Large intestine (tissue), 3 donors: ENCODE results near the gene RHD. TPM values are rescaled to one million over a fixed set of nuclear protein-coding genes. Genes with fewer than 3 reads are reported as not detected.
A peak's percentile ranks its signal among the peaks of the same experiment; 100 is the strongest.
"Not testable (repeated sequence)": the region's sequence is repeated elsewhere in the genome, so short reads cannot be mapped to it uniquely, and the experiment has no call there.

Experiments used
- DNase-seq, 2 donors: peaks; one replicate each; pipeline versions ENCODE4 v3.0.0 to v3.0.0-alpha.2; 2013
- H3K27ac ChIP-seq: one replicate; pipeline ENCODE4 v1.5.1; 2013; ENCODE audit warnings: low read length
- H3K27me3 ChIP-seq: 2 replicates; pipeline ENCODE4 v1.6.1; 2013; ENCODE audit warnings: low read length; ENCODE audit not compliant: control insufficient read depth, insufficient read depth
- H3K36me3 ChIP-seq: 2 replicates; pipeline ENCODE4 v1.6.1; 2013; ENCODE audit warnings: low read length; ENCODE audit not compliant: control insufficient read depth, insufficient read depth
- H3K4me1 ChIP-seq: one replicate; pipeline ENCODE4 v1.6.1; 2013; ENCODE audit warnings: low read length; ENCODE audit not compliant: control insufficient read depth, insufficient read depth
- H3K4me3 ChIP-seq: one replicate; pipeline ENCODE4 v1.5.1; 2013; ENCODE audit warnings: low read length
- H3K9me3 ChIP-seq: one replicate; pipeline ENCODE4 v1.6.1; 2013; ENCODE audit warnings: mild to moderate bottlenecking, low read depth, low read length, moderate library complexity; ENCODE audit not compliant: control insufficient read depth
- WGBS: methylation state at CpG from one replicate; pipeline ENCODE4 v1.1.5; 2013; ENCODE audit warnings: low lambda C conversion rate; ENCODE audit not compliant: insufficient coverage; 5-methylcytosine and 5-hydroxymethylcytosine counted together
- polyA plus RNA-seq: library from polyadenylated mRNA; unstranded; fragments of 120-200 nt; gene quantifications from one replicate; pipeline ENCODE4 v1.2.1, GENCODE V29; 2013

Gene RHD
- polyA plus RNA-seq, 1 donor: 1.5 TPM

- no CpG with 5 or more reads among the region's 5 CpGs for WGBS
- H3K4me3 ChIP-seq, H3K27me3 ChIP-seq, H3K9me3 ChIP-seq, H3K4me1 ChIP-seq, DNase-seq, H3K27ac ChIP-seq, H3K36me3 ChIP-seq: not testable (repeated sequence)
These were observed 57.6 kb downstream of the RHD start for GRCh38 chr1:25329950-25330349.

GRCh38 chr1:25336922-25337354 lies 64.6 kb downstream of the RHD start:
- H3K9me3 ChIP-seq, H3K27me3 ChIP-seq, H3K27ac ChIP-seq, H3K4me1 ChIP-seq, H3K36me3 ChIP-seq: not testable (repeated sequence)
- DNase-seq: peak in 1 of 2 donors; percentile 41
- no CpG with 5 or more reads among the region's 29 CpGs for WGBS
- peak overlapping the region; percentile 61 for H3K4me3 ChIP-seq

GRCh38 chr1:25337483-25338187 lies 65.3 kb downstream of the RHD start:
- not testable (repeated sequence) for H3K27me3 ChIP-seq, H3K4me1 ChIP-seq, H3K36me3 ChIP-seq, H3K9me3 ChIP-seq
- H3K4me3 ChIP-seq: peak overlapping the region; percentile 87
- peak in 1 of 2 donors; percentile 25 for DNase-seq
- peak overlapping the region; percentile 94 for H3K27ac ChIP-seq
- no CpG with 5 or more reads among the region's 39 CpGs for WGBS

- H3K4me1 ChIP-seq: no peaks in the 10 kb centered on the region
- WGBS: no CpG with 5 or more reads among the region's 75 CpGs
- H3K27ac ChIP-seq: peak within 1 kb of the TSS; percentile 94
- no peaks in the 10 kb centered on the region for H3K9me3 ChIP-seq
- H3K36me3 ChIP-seq: peaks cover under 1% of the 10 kb centered on the region
- H3K4me3 ChIP-seq: peak within 1 kb of the TSS; percentile 87
- peak; percentile 83 to 92 for DNase-seq
- H3K27me3 ChIP-seq: no peaks in the 10 kb centered on the region
These were observed 66.1 kb downstream of the RHD start, which contains the start of gene TMEM50A for GRCh38 chr1:25338188-25338981. Gene TMEM50A (plus strand): TSS chr1:25338334. CDS start chr1:25340487, 2,153 bp downstream.

- peak in 1 of 2 donors; percentile 14 for DNase-seq
- H3K27ac ChIP-seq: peak overlapping the region; percentile 94
- H3K27me3 ChIP-seq: no peaks in the 10 kb centered on the region
- no peaks in the 10 kb centered on the region for H3K9me3 ChIP-seq
- H3K4me1 ChIP-seq: no peaks in the 10 kb centered on the region
- WGBS: 0% methylated on average over 1 of the region's 6 CpGs
- H3K4me3 ChIP-seq: peak overlapping the region; percentile 87
- H3K36me3 ChIP-seq: peaks cover 6% of the 10 kb centered on the region
These were observed 66.7 kb downstream of the RHD start for GRCh38 chr1:25338986-25339385.

- 100% methylated on average over 1 of the region's 6 CpGs for WGBS
- Histone ChIP-seq H3K4me3 (no peak overlapping the region), H3K27ac (no peak overlapping the region), H3K27me3 (no peaks in the 10 kb centered on the region), H3K4me1 (no peaks in the 10 kb centered on the region), H3K36me3 (peaks cover 19% of the 10 kb centered on the region), H3K9me3 (no peaks in the 10 kb centered on the region)
- DNase-seq: no peak
These were observed 69.4 kb downstream of the RHD start for GRCh38 chr1:25341746-25342145.

GRCh38 chr1:25342846-25343245 lies 70.5 kb downstream of the RHD start:
- Histone ChIP-seq H3K4me3 (no peak overlapping the region), H3K27ac (no peak overlapping the region), H3K9me3 (no peaks in the 10 kb centered on the region), H3K27me3 (no peaks in the 10 kb centered on the region), H3K36me3 (peaks cover 26% of the 10 kb centered on the region), H3K4me1 (no peaks in the 10 kb centered on the region)
- no peak for DNase-seq
- no CpG with 5 or more reads among the region's 1 CpG for WGBS

GRCh38 chr1:25343872-25344271 lies 71.6 kb downstream of the RHD start:
- WGBS: no CpG with 5 or more reads among the region's 4 CpGs
- peaks cover 28% of the 10 kb centered on the region for H3K36me3 ChIP-seq
- H3K27me3 ChIP-seq: no peaks in the 10 kb centered on the region

GRCh38 chr1:25347556-25347955 lies 75.2 kb downstream of the RHD start:
- Histone ChIP-seq H3K36me3 (peaks cover 40% of the 10 kb centered on the region), H3K4me1 (no peaks in the 10 kb centered on the region), H3K27me3 (no peaks in the 10 kb centered on the region), H3K9me3 (no peaks in the 10 kb centered on the region), H3K4me3 (no peak overlapping the region), H3K27ac (no peak overlapping the region)
- no peak for DNase-seq
- WGBS: no CpG with 5 or more reads among the region's 2 CpGs

More at GRCh38 chr1:25343872-25344271, 71.6 kb downstream of the RHD start:
- Histone ChIP-seq H3K9me3 (no peaks in the 10 kb centered on the region), H3K4me3 (no peak overlapping the region), H3K4me1 (no peaks in the 10 kb centered on the region), H3K27ac (no peak overlapping the region)
- DNase-seq: no peak

- H3K4me3 ChIP-seq: no peak overlapping the region
- no peaks in the 10 kb centered on the region for H3K9me3 ChIP-seq
- H3K4me1 ChIP-seq: no peaks in the 10 kb centered on the region
- 100% methylated on average over 1 of the region's 3 CpGs for WGBS
- H3K36me3 ChIP-seq: peaks cover 46% of the 10 kb centered on the region
- no peak overlapping the region for H3K27ac ChIP-seq
- DNase-seq: no peak
- H3K27me3 ChIP-seq: no peaks in the 10 kb centered on the region
These were observed 77.3 kb downstream of the RHD start for GRCh38 chr1:25349606-25350005.
